Bronchial epithelial cell (primary cell): ENCODE measurements around the gene BAG5. TPM values are rescaled to one million over a fixed set of nuclear protein-coding genes. Genes with fewer than 3 reads are reported as not detected.
A peak's percentile ranks its signal among the peaks of the same experiment; 100 is the strongest.

Source experiments
- DNase-seq: peaks from one replicate; pipeline ENCODE4 v3.0.0-alpha.2; 2010; ENCODE audit warnings: low read depth
- FAIRE-seq: peaks from 2 replicates; lab custom pipeline; 2011; peaks lifted over from hg19 to GRCh38; lab: Jason Lieb, UNC
- H3K27me3 ChIP-seq: 2 replicates; pipeline ENCODE4 v1.5.1; 2011; ENCODE audit warnings: low read length; ENCODE audit not compliant: control insufficient read depth, insufficient read depth
- H3K36me3 ChIP-seq: 2 replicates; pipeline ENCODE4 v1.5.1; 2011; ENCODE audit warnings: low read length; ENCODE audit not compliant: control insufficient read depth, insufficient read depth
- H3K4me3 ChIP-seq: 2 replicates; pipeline ENCODE4 v1.5.1; 2011; ENCODE audit warnings: mild to moderate bottlenecking, low read depth, low read length, control low read depth
- CTCF ChIP-seq: IDR thresholded peaks from 2 replicates; pipeline ENCODE4 v1.5.1; 2011; ENCODE audit warnings: mild to moderate bottlenecking, moderate library complexity, low read length, control low read depth, inconsistent platforms; ENCODE audit not compliant: insufficient read depth, severe bottlenecking
- total RNA-seq: library from RNA; depleted of rRNA; stranded (reverse); fragments of >200 nt; gene quantifications from 2 replicates; pipeline ENCODE4 v1.2.1, GENCODE V29; 2014

Gene BAG5
- total RNA-seq, 1 donor from 2014 or later = 42.9 TPM

- Histone ChIP-seq H3K4me3 (no peak overlapping the region), H3K27me3 (no peaks in the 10 kb centered on the region), H3K36me3 (peaks cover 1% of the 10 kb centered on the region)
- no peak for FAIRE-seq
- no peak for DNase-seq
- no peak for TF ChIP-seq CTCF
These were observed 21.4 kb downstream of the BAG5 start for GRCh38 chr14:103540821-103541708.

- no peak for TF ChIP-seq CTCF
- Histone ChIP-seq H3K27me3 (no peaks in the 10 kb centered on the region), H3K36me3 (peaks cover 6% of the 10 kb centered on the region), H3K4me3 (no peak overlapping the region)
- DNase-seq = no peak
- FAIRE-seq = no peak
These were observed 23.2 kb downstream of the BAG5 start for GRCh38 chr14:103539056-103539825.

GRCh38 chr14:103538291-103539055 is 24.0 kb downstream of the BAG5 start:
- FAIRE-seq (no peak), DNase-seq (no peak)
- TF ChIP-seq CTCF = no peak
- no peak overlapping the region for H3K4me3 ChIP-seq
- no peaks in the 10 kb centered on the region for H3K27me3 ChIP-seq
- peaks cover 7% of the 10 kb centered on the region for H3K36me3 ChIP-seq

- FAIRE-seq (peak; percentile 43), DNase-seq (no peak)
- no peak for TF ChIP-seq CTCF
- Histone ChIP-seq H3K4me3 (no peak overlapping the region), H3K27me3 (no peaks in the 10 kb centered on the region), H3K36me3 (peaks cover 8% of the 10 kb centered on the region)
These were observed 25.1 kb downstream of the BAG5 start for GRCh38 chr14:103537175-103537990.

- Histone ChIP-seq H3K4me3 (no peak overlapping the region), H3K27me3 (no peaks in the 10 kb centered on the region), H3K36me3 (peaks cover 11% of the 10 kb centered on the region)
- FAIRE-seq (no peak), DNase-seq (no peak)
- no peak for TF ChIP-seq CTCF
These were observed 25.8 kb downstream of the BAG5 start for GRCh38 chr14:103536693-103537092.
